GM12878 (cell line): Measurements from ENCODE around the gene SURF2. TPM values are rescaled to one million over a fixed set of nuclear protein-coding genes. Genes with fewer than 3 reads are reported as not detected.

Source experiments
- CREM ChIP-seq: IDR thresholded peaks from 2 replicates; pipeline ENCODE4 v1.6.1; 2014; ENCODE audit warnings: antibody characterized with exemption, low read depth
- E4F1 ChIP-seq: fragments of 450-650 bp; IDR thresholded peaks from 2 replicates; pipeline ENCODE4 v1.6.1; 2018; ENCODE audit warnings: borderline replicate concordance, mild to moderate bottlenecking; ENCODE audit not compliant: partially characterized antibody
- ELK1 ChIP-seq: IDR thresholded peaks from 2 replicates; pipeline ENCODE4 v1.6.1; 2012; ENCODE audit warnings: low read depth, low read length, improper control_type of control experiment
- NFYA ChIP-seq: IDR thresholded peaks from 2 replicates; pipeline ENCODE4 v1.6.1; 2011; ENCODE audit warnings: low read depth, mild to moderate bottlenecking, low read length, improper control_type of control experiment, borderline replicate concordance
- POU2F2 ChIP-seq: IDR thresholded peaks from 3 replicates; pipeline ENCODE4 v1.6.1; 2011; ENCODE audit warnings: low read depth, mild to moderate bottlenecking, low read length, borderline replicate concordance
- RBBP5 ChIP-seq: fragments of 200-600 bp; sonication (generic); conservative IDR thresholded peaks from 2 replicates; pipeline ENCODE4 v1.6.1; 2016
- SRF ChIP-seq, 2 experiments: IDR thresholded peaks; 2 replicates each; pipeline ENCODE4 v1.6.1; 2011; ENCODE audit warnings: low read depth in 2 of 2, low read length in 2 of 2, mild to moderate bottlenecking in 1 of 2, moderate library complexity in 1 of 2
- WRNIP1 ChIP-seq: IDR thresholded peaks from 2 replicates; pipeline ENCODE4 v1.6.1; 2011; ENCODE audit warnings: low read depth, low read length, improper control_type of control experiment, borderline replicate concordance
- YBX1 ChIP-seq: fragments of 450-650 bp; IDR thresholded peaks from 2 replicates; pipeline ENCODE4 v1.6.1; 2016; ENCODE audit warnings: antibody characterized with exemption
- YY1 ChIP-seq: IDR thresholded peaks from 2 replicates; pipeline ENCODE4 v1.6.1; 2011; ENCODE audit warnings: low read depth, mild to moderate bottlenecking, low read length
- ZNF592 ChIP-seq: fragments of 450-650 bp; IDR thresholded peaks from 2 replicates; pipeline ENCODE4 v1.6.1; 2017; ENCODE audit warnings: mild to moderate bottlenecking, moderate library complexity
- ZNF622 ChIP-seq: fragments of 450-650 bp; IDR thresholded peaks from 2 replicates; pipeline ENCODE4 v1.6.1; 2017; ENCODE audit warnings: mild to moderate bottlenecking, inconsistent platforms
- polyA plus RNA-seq, 11 experiments: library from polyadenylated mRNA; depleted of rRNA in 4 of 11; unstranded in 6 of 11; stranded (reverse) in 5 of 11; fragments of >200 nt; fragmentation: Nextera tagmentation in 4 of 11; fragmentation: Illumina TruSeq in 1 of 11; extraction: Ambion mirVana in 4 of 11; extraction: Trizol in 1 of 11; gene quantifications; 1 replicate in 1 of 11; 2 replicates in 10 of 11; pipeline versions ENCODE4 v1.2.1 to v1.2.3, GENCODE V29; 2011 to 2016; ENCODE audit warnings: inconsistent platforms in 2 of 11, missing spikeins in 2 of 11, low read depth in 1 of 11
- total RNA-seq, 4 experiments: library from RNA; depleted of rRNA in 3 of 4; stranded (reverse); fragments of >200 nt in 3 of 4; fragmentation: Illumina TruSeq in 1 of 4; extraction: Trizol in 1 of 4; gene quantifications; 2 replicates each; pipeline versions ENCODE4 v1.2.1 to v1.2.3, GENCODE V29; 2013 to 2021
- TF ChIP-seq, protein P1 (sequence below): fragments of 450-650 bp; IDR thresholded peaks from 2 replicates; pipeline ENCODE4 v1.6.1; 2017; ENCODE audit warnings: mild to moderate bottlenecking, moderate library complexity
- TF ChIP-seq, protein P2 (sequence below): fragments of 450-650 bp; conservative IDR thresholded peaks from 2 replicates; pipeline ENCODE4 v1.6.1; 2017; ENCODE audit warnings: mild to moderate bottlenecking, moderate library complexity

Gene SURF2
- total and polyA plus RNA-seq, 10 of the 15 experiments (the other 5 are each of a cell fraction or from before 2014, with no cell fraction given): 4.0 to 41.7 (median 20.8) TPM

DNA sequence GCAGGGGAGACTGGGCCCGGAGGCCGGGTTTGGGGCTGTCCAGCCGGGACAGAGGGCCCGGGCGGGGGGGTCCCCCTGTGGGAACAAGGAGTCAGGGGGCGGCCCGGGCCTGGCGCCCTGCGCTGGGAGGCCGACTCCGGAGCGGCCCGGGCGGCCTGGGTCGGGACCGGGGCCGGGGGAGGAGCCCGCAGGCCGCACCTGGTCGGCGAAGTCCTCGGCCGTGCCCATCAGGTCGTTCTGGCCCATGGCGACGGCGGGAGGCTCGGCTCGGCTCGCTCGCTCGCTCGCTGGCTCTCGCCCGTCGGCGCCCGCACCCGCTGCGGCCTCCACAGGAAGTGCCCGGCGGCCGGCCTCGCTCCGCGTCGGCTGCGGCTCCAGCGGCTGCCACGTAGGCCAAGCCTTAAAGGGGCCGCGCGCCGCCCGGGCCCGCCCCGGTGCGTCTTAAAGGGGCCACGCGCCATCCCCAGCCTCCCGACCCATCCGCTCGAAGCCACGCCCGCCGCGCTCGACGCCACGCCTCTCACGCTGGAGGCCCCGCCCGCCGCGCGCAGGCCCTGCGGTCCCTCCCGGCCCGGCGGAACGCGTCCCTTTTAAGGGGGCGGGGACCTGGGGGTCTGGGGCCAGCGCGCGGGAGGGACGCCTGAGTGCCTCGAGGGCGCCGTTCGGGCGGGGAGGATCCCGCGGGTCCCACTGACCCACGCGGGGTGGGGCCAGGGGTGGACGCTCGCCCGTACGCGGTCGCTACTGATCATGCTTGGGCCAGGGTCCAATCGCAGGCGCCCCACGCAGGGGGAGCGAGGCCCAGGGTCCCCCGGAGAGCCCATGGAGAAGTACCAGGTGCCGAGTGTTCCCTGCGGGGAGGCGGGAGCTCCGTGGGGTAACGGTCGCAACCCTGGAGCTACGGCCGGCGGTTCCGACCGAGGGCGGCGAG is 19.6 kb downstream of the SURF2 start, which contains the start of the genes STKLD1 and SURF4 (continued):
- TF ChIP-seq ZNF592: no peak
- no peak for TF ChIP-seq WRNIP1
- no peak for TF ChIP-seq ZNF622
- no peak for TF ChIP-seq NFYA
- no peak for TF ChIP-seq E4F1
- peak; percentile 5 to 49; a peak in 1 of 4 replicates for TF ChIP-seq SRF (IDR thresholded peaks at IDR 0.05; ENCODE audit: low read depth in 2 of 2, low read length in 2 of 2)
- TF ChIP-seq, protein P1, sequence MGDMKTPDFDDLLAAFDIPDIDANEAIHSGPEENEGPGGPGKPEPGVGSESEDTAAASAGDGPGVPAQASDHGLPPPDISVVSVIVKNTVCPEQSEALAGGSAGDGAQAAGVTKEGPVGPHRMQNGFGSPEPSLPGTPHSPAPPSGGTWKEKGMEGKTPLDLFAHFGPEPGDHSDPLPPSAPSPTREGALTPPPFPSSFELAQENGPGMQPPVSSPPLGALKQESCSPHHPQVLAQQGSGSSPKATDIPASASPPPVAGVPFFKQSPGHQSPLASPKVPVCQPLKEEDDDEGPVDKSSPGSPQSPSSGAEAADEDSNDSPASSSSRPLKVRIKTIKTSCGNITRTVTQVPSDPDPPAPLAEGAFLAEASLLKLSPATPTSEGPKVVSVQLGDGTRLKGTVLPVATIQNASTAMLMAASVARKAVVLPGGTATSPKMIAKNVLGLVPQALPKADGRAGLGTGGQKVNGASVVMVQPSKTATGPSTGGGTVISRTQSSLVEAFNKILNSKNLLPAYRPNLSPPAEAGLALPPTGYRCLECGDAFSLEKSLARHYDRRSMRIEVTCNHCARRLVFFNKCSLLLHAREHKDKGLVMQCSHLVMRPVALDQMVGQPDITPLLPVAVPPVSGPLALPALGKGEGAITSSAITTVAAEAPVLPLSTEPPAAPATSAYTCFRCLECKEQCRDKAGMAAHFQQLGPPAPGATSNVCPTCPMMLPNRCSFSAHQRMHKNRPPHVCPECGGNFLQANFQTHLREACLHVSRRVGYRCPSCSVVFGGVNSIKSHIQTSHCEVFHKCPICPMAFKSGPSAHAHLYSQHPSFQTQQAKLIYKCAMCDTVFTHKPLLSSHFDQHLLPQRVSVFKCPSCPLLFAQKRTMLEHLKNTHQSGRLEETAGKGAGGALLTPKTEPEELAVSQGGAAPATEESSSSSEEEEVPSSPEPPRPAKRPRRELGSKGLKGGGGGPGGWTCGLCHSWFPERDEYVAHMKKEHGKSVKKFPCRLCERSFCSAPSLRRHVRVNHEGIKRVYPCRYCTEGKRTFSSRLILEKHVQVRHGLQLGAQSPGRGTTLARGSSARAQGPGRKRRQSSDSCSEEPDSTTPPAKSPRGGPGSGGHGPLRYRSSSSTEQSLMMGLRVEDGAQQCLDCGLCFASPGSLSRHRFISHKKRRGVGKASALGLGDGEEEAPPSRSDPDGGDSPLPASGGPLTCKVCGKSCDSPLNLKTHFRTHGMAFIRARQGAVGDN: peak; percentile 63; the same call in 1 of the 2 replicates
- TF ChIP-seq RBBP5: no peak
- peak; percentile 68; the same call in 1 of the 2 replicates for TF ChIP-seq YY1
- peak; percentile 46; the same call in 1 of the 2 replicates for TF ChIP-seq ELK1
- TF ChIP-seq POU2F2: peak; percentile 62; the same call in 2 of the 3 replicates
- TF ChIP-seq, protein P2, sequence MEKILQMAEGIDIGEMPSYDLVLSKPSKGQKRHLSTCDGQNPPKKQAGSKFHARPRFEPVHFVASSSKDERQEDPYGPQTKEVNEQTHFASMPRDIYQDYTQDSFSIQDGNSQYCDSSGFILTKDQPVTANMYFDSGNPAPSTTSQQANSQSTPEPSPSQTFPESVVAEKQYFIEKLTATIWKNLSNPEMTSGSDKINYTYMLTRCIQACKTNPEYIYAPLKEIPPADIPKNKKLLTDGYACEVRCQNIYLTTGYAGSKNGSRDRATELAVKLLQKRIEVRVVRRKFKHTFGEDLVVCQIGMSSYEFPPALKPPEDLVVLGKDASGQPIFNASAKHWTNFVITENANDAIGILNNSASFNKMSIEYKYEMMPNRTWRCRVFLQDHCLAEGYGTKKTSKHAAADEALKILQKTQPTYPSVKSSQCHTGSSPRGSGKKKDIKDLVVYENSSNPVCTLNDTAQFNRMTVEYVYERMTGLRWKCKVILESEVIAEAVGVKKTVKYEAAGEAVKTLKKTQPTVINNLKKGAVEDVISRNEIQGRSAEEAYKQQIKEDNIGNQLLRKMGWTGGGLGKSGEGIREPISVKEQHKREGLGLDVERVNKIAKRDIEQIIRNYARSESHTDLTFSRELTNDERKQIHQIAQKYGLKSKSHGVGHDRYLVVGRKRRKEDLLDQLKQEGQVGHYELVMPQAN: peak; percentile 96; the same call in 1 of the 2 replicates
- TF ChIP-seq CREM: peak; percentile 60
- no peak for TF ChIP-seq YBX1
